Loucy (cell line): Measurements from ENCODE around the gene CPEB3.
"Not testable (repeated sequence)": the region's sequence is repeated elsewhere in the genome, so short reads cannot be mapped to it uniquely, and the experiment has no call there.

Experiments used
- H2AFZ ChIP-seq: fragments of 200-600 bp; sonication (generic); 2 replicates; pipeline ENCODE4 v1.6.0; 2016; ENCODE audit warnings: antibody characterized with exemption, mild to moderate bottlenecking, low read length, moderate library complexity
- H3F3A ChIP-seq: fragments of 200-600 bp; 2 replicates; pipeline ENCODE4 v1.6.0; 2016; ENCODE audit warnings: antibody characterized with exemption, low read depth, mild to moderate bottlenecking
- H3K27me3 ChIP-seq: fragments of 200-600 bp; sonication (generic); 2 replicates; pipeline ENCODE4 v1.6.1; 2014; ENCODE audit warnings: low read length, mild to moderate bottlenecking; ENCODE audit not compliant: insufficient read depth, poor library complexity, severe bottlenecking
- H3K36me3 ChIP-seq: fragments of 200-600 bp; sonication (generic); 2 replicates; pipeline ENCODE4 v1.6.1; 2016; ENCODE audit warnings: low read length; ENCODE audit not compliant: insufficient read depth
- H3K4me1 ChIP-seq: fragments of 200-600 bp; sonication (generic); 2 replicates; pipeline ENCODE4 v1.5.1; 2014; ENCODE audit warnings: low read length, mild to moderate bottlenecking; ENCODE audit not compliant: insufficient read depth, poor library complexity, severe bottlenecking
- H3K4me2 ChIP-seq: fragments of 200-600 bp; sonication (generic); 2 replicates; pipeline ENCODE4 v1.6.0; 2014; ENCODE audit warnings: antibody characterized with exemption, low read length, low read depth, mild to moderate bottlenecking; ENCODE audit not compliant: poor library complexity, severe bottlenecking
- H3K4me3 ChIP-seq: fragments of 200-600 bp; sonication (generic); 2 replicates; pipeline ENCODE4 v1.5.1; 2014; ENCODE audit warnings: low read length, mild to moderate bottlenecking, mixed read lengths; ENCODE audit not compliant: poor library complexity, severe bottlenecking
- H3K79me2 ChIP-seq: fragments of 200-600 bp; sonication (generic); 2 replicates; pipeline ENCODE4 v1.6.1; 2014; ENCODE audit warnings: low read length; ENCODE audit not compliant: insufficient read depth
- H3K9ac ChIP-seq: fragments of 200-600 bp; sonication (generic); 2 replicates; pipeline ENCODE4 v1.6.0; 2014; ENCODE audit warnings: mild to moderate bottlenecking, low read depth, low read length, moderate library complexity; ENCODE audit not compliant: poor library complexity, severe bottlenecking
- H3K9me2 ChIP-seq: fragments of 200-600 bp; sonication (generic); replicated peaks from 2 replicates; pipeline ENCODE4 v1.6.1; 2016; ENCODE audit warnings: low read depth, low read length, mixed read lengths
- H3K9me3 ChIP-seq: fragments of 200-600 bp; sonication (generic); 2 replicates; pipeline ENCODE4 v1.6.1; 2014; ENCODE audit warnings: mild to moderate bottlenecking, antibody characterized with exemption, low read length, low read depth; ENCODE audit not compliant: insufficient read depth
- H4K20me1 ChIP-seq: fragments of 200-600 bp; sonication (generic); 2 replicates; pipeline ENCODE4 v1.6.0; 2014; ENCODE audit warnings: antibody characterized with exemption, low read length, mild to moderate bottlenecking; ENCODE audit not compliant: insufficient read depth, poor library complexity, severe bottlenecking
- CTCF ChIP-seq: fragments of 200-600 bp; sonication (generic); conservative IDR thresholded peaks from 2 replicates; pipeline ENCODE4 v1.5.1; 2014; ENCODE audit warnings: mild to moderate bottlenecking, antibody characterized with exemption, low read length
- EZH2phosphoT487 ChIP-seq: fragments of 200-600 bp; IDR thresholded peaks from 2 replicates; pipeline ENCODE4 v1.6.1; 2018; ENCODE audit warnings: antibody characterized with exemption, mild to moderate bottlenecking, moderate library complexity, borderline replicate concordance

The CPEB3 gene

GRCh38 chr10:92038949-92039348, 251.9 kb downstream of the CPEB3 start:
- Histone ChIP-seq H3K4me2 (no peak overlapping the region), H3K36me3 (no peaks in the 10 kb centered on the region), H4K20me1 (no peaks in the 10 kb centered on the region), H3K27me3 (no peaks in the 10 kb centered on the region), H3K9ac (no peak overlapping the region), H3K4me3 (no peak overlapping the region), H2AFZ (no peak overlapping the region), H3K79me2 (no peaks in the 10 kb centered on the region), H3K9me3 (no peaks in the 10 kb centered on the region), H3K9me2 (no peaks in the 10 kb centered on the region), H3K4me1 (no peaks in the 10 kb centered on the region), H3F3A (no peaks in the 10 kb centered on the region)
- TF ChIP-seq CTCF (no peak), EZH2phosphoT487 (no peak)

- H3K9me2 ChIP-seq, H3K9me3 ChIP-seq, H3K79me2 ChIP-seq, H2AFZ ChIP-seq, H3K4me2 ChIP-seq, H3F3A ChIP-seq, H3K27me3 ChIP-seq, H3K4me1 ChIP-seq, H3K9ac ChIP-seq, H4K20me1 ChIP-seq, H3K4me3 ChIP-seq: not testable (repeated sequence)
- peaks cover 52% of the 10 kb centered on the region for H3K36me3 ChIP-seq
Measured at GRCh38 chr10:92033070-92033469, 257.8 kb downstream of the CPEB3 start.

GRCh38 chr10:92031580-92031979, 259.3 kb downstream of the CPEB3 start:
- Histone ChIP-seq H3K9me3 (no peaks in the 10 kb centered on the region), H4K20me1 (no peaks in the 10 kb centered on the region), H3K9me2 (no peaks in the 10 kb centered on the region), H3K4me3 (no peak overlapping the region), H3K36me3 (peaks cover 66% of the 10 kb centered on the region), H3K27me3 (no peaks in the 10 kb centered on the region), H3K4me2 (no peak overlapping the region), H3F3A (no peaks in the 10 kb centered on the region), H3K4me1 (peaks cover 7% of the 10 kb centered on the region), H3K79me2 (no peaks in the 10 kb centered on the region), H2AFZ (no peak overlapping the region), H3K9ac (no peak overlapping the region)
- no peak for TF ChIP-seq CTCF
- no peak for TF ChIP-seq EZH2phosphoT487

- no peaks in the 10 kb centered on the region for H3K9me2 ChIP-seq
- TF ChIP-seq CTCF (no peak), EZH2phosphoT487 (no peak)
- H3K9me3 ChIP-seq = no peaks in the 10 kb centered on the region
- H3F3A ChIP-seq = no peaks in the 10 kb centered on the region
- no peaks in the 10 kb centered on the region for H3K79me2 ChIP-seq
- no peak overlapping the region for H2AFZ ChIP-seq
- peaks cover 99% of the 10 kb centered on the region; the same call in 1 of the 2 replicates for H3K36me3 ChIP-seq
- no peak overlapping the region for H3K4me2 ChIP-seq
- no peaks in the 10 kb centered on the region for H3K27me3 ChIP-seq
- H4K20me1 ChIP-seq = no peaks in the 10 kb centered on the region
- H3K4me3 ChIP-seq = no peak overlapping the region
- no peak overlapping the region for H3K9ac ChIP-seq
- peaks cover 7% of the 10 kb centered on the region for H3K4me1 ChIP-seq
Measured at GRCh38 chr10:92027141-92027540, 263.7 kb downstream of the CPEB3 start.

- not testable (repeated sequence) for H3F3A ChIP-seq, H3K4me1 ChIP-seq, H4K20me1 ChIP-seq, H3K9me3 ChIP-seq, H3K79me2 ChIP-seq, H3K9me2 ChIP-seq, H3K9ac ChIP-seq, H3K27me3 ChIP-seq, H2AFZ ChIP-seq, H3K4me3 ChIP-seq, H3K4me2 ChIP-seq
- peaks cover 89% of the 10 kb centered on the region; the same call in 1 of the 2 replicates for H3K36me3 ChIP-seq
Measured at GRCh38 chr10:92025340-92025739, 265.5 kb downstream of the CPEB3 start.
